ENCODE data around the gene SMIM32.

DNA sequence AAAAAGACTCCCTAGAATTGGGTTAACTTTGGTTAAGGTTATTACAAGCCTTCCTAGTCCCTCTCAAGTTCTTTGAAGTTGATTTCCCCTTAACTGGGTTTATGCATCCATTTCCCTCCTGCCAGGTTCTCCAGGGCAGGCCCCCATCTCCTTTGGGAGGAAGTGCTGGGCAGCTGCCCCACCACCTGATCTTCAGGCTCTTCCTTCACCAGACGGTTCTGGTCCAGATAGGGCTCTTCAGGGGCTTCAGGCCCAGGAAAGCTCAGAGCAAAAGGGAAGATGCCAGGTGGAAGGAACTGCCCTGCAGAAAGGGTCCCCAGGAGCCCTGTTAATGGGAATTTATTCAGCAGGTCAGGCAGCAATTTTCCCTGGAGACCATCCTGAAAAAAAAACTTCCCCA, 2.1 kb downstream of the SMIM32 start:
- TF ChIP-seq, protein P1, sequence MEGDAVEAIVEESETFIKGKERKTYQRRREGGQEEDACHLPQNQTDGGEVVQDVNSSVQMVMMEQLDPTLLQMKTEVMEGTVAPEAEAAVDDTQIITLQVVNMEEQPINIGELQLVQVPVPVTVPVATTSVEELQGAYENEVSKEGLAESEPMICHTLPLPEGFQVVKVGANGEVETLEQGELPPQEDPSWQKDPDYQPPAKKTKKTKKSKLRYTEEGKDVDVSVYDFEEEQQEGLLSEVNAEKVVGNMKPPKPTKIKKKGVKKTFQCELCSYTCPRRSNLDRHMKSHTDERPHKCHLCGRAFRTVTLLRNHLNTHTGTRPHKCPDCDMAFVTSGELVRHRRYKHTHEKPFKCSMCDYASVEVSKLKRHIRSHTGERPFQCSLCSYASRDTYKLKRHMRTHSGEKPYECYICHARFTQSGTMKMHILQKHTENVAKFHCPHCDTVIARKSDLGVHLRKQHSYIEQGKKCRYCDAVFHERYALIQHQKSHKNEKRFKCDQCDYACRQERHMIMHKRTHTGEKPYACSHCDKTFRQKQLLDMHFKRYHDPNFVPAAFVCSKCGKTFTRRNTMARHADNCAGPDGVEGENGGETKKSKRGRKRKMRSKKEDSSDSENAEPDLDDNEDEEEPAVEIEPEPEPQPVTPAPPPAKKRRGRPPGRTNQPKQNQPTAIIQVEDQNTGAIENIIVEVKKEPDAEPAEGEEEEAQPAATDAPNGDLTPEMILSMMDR (conservative IDR thresholded peaks at IDR 0.05), result no peak
- TF ChIP-seq EZH2 (IDR thresholded peaks at IDR 0.05; ENCODE audit: low read depth), result no peak
